HG02588 (cell line): Measurements from ENCODE around the gene ERCC4.

Experiments used
- ATAC-seq: cut with Tn5 transposase; IDR thresholded peaks from one replicate; pipeline ENCODE4 v1.9.1; 2021; ENCODE audit warnings: mild to moderate bottlenecking, moderate library complexity; ENCODE audit not compliant: unreplicated experiment

The ERCC4 gene

DNA sequence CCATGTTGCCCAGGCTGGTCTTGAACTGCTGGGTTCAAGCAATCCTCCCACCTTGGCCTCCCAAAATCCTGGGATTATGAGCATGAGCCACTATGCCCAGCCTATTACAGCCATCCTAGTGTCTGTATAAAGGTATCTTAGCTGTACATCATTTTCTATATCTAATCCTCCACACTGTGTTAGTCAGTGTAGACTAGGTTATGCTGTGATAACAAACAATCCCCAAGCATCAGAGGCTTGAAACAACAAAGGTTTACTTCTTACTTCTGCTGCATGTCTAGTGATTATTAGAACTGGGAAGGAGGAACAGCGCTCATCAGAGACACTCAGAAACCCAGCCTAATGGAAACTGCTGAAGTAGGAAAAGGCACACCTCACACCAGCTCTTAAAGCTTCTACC, 68.1 kb downstream of the ERCC4 start:
- no peak for ATAC-seq

DNA sequence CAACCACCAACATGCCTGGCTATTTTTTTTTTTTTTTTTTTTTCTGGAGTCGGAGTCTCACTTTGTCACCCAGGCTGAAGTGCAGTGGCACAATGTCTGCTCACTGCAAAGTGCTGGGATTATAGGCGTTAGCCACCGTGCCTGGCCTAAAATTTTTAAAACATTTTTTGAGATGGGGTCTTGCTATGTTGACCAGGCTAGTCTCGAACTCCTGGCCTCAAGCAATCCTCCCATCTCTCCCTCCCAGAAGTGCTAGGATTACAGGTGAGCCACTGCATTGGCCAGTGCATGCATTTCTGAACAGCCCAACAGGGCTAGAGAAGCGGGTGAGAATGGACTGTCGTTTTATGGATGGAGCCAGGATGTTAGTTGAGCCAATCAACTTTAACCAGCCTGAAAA, 72.4 kb downstream of the ERCC4 start:
- no peak for ATAC-seq

DNA sequence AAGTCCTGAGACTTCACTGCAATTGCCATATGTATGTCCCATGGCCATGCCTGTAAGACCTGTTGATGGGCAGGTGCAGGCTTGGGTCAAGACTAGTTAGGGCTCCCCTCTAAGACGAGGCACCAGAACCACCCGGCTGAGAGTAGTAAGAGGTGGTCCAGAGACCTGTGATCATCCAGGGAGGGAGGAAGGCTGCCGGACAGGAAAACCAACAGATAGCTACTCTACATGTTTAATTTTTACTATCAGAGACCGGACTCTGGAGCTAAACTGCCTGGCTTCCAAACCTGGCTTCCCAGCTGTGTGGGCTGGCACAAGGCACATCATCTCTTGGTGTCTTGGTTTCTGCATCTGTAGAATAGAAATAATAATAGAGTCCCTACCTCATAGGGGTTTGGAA, 73.0 kb downstream of the ERCC4 start:
- ATAC-seq: no peak

DNA sequence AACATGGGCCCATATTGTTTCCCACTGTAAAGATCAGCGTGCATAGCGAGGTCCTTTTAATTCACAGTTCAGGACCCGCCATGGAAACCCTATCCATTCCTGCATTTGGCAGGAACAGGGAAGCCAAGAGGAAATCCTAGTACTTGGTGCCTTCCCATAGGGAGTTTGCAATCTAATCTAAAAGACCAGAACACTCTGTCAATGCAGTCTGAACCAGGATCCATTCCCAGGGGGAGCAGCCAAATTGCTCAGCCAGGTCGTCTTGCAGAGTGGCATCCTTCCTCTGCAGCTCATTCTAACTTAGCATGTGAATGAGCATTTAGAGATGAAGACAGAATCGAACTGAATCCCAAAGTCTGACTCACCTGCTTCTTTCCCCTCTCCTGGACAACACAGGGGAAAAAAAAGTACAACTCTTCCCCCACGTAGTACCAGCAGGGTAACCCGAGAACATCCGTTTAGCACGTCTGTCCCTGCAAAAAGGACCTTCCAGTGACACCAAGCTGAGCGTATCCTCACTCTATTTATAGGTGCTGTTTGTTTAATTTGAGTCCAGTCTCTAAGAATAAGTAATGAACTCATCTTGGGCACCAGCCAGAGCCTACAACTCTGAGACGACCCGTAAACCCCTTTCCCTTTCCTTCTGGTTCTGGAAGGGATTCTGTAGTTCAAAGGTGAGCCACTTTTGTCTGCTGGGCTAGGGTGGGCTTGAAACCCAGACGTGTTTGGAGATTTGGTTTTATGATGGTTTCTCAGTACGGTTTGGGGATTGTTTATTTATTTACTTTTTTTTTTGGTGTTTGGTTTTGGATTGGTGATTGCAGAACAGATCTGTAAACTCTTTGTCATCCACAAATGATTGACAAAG, 74.5 kb downstream of the ERCC4 start:
- ATAC-seq: no peak

DNA sequence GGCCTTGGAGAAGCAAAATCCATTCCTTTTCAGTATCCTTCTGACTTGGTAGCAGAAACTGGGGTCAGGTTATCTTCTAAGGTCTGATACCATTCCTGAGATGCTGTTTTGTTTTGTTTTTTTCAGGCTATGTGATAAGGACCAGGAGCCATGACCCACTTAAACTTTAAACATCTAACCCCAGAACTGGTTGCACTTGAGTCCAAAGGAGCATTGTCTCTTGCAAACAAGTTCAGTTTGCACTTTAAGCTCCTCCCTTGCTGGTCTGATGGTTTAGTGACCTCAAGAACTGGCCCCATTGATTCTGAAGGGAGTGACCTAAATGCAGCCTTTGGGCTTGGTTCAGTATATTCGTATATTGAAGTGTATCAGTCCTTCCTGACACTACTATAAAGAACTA, 75.2 kb downstream of the ERCC4 start:
- no peak for ATAC-seq

DNA sequence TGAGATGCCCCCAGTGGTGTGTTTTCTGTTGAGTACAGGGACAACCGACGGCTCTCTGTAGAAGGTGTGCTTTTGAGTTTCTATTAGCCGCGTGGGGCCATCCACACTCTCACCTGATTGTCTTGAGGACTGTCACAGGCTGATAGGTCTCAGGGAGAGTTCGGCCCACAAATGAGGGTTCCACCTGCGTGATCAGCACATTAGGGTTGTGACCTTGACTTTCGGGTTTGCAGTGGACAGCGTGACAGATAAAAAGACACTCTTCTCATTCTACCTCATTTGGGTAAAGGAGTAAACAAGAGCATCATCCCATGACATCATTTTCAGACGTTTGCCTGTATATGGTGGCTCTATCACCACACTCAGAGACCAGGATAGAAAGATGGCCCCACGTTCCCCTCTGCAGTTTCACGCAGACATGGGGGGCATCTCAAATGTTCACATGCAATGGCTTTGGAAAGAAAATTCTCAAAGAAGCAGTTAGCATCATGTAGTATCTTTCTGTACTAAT, 76.9 kb downstream of the ERCC4 start:
- no peak for ATAC-seq

DNA sequence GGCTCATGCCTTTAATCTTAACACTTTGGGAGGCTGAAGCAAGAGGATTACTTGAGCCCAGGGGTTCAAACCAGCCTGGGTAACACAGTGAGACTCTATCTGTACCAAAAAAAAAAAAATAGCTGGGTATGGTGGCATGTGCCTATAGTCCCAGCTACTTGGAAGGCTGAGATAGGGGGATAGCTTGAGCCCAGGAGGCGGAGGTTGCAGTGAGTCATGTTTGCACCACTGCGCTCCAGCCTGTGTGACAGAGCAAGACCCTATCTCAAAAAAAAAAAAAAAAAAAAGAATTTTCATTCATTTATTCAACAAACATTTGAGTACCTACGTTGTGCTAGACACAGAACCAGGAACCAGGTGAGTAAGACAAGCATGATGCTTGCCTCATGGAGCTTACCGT, 77.6 kb downstream of the ERCC4 start:
- ATAC-seq: no peak

DNA sequence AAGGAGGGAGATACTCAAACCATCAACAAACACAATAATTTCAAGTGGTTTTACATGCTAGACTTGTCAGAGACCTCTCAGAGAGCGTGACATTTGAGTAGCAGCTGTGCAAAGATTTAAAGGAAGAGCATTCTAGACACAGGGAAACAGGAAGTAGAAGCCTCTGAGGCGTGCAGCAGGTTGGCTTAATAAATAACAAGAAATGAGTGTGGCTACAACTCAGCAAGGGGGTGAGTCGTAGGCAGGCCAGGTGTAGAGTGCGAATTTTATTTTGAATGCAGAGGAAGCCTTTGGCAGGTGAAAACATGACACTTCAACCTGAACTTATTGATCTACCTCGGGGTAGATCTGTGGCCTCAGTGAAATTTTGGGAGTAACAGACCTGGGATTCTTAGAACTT, 78.0 kb downstream of the ERCC4 start:
- ATAC-seq: peak; percentile 83

DNA sequence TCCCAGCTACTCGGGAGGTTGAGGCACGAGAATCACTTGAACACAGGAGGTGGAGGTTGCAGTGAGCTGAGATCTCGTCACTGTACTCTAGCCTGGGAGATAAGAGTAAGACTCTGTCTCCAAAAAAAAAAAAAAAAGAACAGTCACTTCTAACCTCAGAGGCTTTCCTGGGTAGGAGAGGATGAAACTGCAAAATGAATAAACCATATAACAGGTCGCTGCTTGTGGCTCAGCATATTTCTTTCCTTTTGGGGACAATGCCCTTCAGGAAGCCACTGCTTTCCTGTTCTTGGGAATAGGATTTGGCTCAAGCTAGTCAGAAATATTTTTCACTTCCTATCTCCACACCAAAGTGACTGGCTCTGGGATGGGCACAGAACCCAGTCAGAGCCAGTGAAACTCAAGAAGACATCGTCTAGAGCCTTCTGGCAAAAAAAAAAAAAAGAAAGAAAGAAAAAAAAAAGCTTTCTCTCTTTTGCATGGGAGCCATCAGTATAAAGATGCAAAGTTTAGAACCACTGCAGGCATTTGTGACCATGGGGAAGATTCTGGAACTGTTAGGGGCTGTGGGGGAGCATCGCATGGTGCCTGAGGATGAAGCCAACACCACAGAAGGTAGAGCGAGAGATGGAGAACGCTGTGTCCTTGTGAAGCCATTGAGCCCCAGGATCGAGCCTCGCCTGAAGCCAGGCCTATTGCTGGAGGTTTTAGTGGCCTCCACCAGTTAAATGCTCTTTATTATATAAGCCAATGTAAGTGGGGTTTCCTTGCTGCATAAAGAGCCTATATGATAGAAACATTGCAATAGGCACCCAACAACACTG, 79.3 kb downstream of the ERCC4 start:
- ATAC-seq: no peak

DNA sequence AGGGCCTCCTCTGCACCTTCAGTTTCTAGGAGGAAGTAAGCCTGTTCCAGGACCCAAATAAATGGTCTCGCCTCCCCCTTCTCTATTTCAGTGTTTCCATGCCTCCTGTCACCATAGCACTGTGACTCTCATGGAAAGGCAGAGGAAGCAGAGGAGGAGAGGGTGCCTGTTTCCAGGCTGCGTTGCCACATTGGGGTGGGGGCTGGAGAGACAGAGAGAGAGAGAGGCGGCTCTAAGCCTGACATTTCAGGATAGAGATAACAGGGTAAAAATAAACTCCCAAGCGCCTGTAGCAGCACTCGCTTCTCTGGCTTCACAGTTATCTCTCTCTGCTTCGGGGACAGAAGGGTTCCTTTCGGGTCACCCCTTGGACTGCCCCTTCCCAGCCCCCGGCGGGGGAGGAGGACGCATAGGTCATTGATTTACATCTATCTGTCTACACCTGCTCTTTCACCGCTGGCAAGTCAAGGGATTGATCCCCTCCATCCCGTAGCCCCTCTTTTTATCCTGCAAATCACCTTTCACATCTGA, 80.0 kb downstream of the ERCC4 start:
- ATAC-seq: no peak

DNA sequence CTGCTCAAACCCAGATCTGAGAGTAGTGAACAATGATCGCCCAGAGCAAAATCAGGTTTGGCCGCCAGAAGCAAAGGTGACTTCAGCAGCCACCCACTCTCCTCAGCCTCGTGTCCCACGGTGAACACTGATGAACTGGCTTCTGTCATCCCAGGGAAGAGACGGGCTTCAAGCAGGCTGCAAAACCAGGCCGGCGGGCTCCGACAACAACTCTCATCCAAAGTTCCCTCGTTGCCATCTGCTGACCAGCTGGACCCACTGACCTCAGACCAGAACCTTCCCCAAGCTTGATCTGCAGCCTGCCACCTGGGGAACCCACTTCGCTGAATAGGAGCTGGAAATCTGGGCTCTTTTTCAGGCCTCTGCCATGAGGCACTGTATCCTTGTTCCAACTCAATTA, 81.6 kb downstream of the ERCC4 start:
- ATAC-seq: no peak
